ENCODE data around the gene USP17L19.
"Not testable (repeated sequence)": the region's sequence is repeated elsewhere in the genome, so short reads cannot be mapped to it uniquely, and the experiment has no call there.

Gene USP17L19

GRCh38 chr4:9253078-9253477 lies at the start of gene USP17L19:
TSS of gene USP17L19 (plus strand) at chr4:9253378. CDS start at chr4:9253378, 0 bp downstream.
- H3K27ac ChIP-seq; DNase-seq (ENCODE audit: low read depth, low spot score): not testable (repeated sequence)

GRCh38 chr4:9210357-9210756 lies 42.8 kb upstream of the USP17L19 start, which contains the start of gene USP17L10:
TSS of gene USP17L10 (plus strand) at chr4:9210657. CDS start at chr4:9210657, 0 bp downstream.
- not testable (repeated sequence) for DNase-seq (ENCODE audit: low read depth, low spot score); H3K27ac ChIP-seq

GRCh38 chr4:9214701-9215100 lies 38.5 kb upstream of the USP17L19 start:
- H3K27ac ChIP-seq; DNase-seq (ENCODE audit: low read depth, low spot score): not testable (repeated sequence)

- H3K27ac ChIP-seq; DNase-seq (ENCODE audit: low read depth, low spot score): not testable (repeated sequence)
Measured at GRCh38 chr4:9215105-9215504, 38.1 kb upstream of the USP17L19 start, which contains the start of gene USP17L11. TSS of gene USP17L11 (plus strand) at chr4:9215405. CDS start at chr4:9215405, 0 bp downstream.

- H3K27ac ChIP-seq; DNase-seq (ENCODE audit: low read depth, low spot score): not testable (repeated sequence)
Measured at GRCh38 chr4:9219852-9220251, 33.3 kb upstream of the USP17L19 start, which contains the start of gene USP17L12. TSS of gene USP17L12 (plus strand) at chr4:9220152. CDS start at chr4:9220152, 0 bp downstream.

GRCh38 chr4:9224596-9224995 lies 28.6 kb upstream of the USP17L19 start, which contains the start of gene USP17L13:
TSS of gene USP17L13 (plus strand) at chr4:9224896. CDS start at chr4:9224896, 0 bp downstream.
- not testable (repeated sequence) for DNase-seq (ENCODE audit: low read depth, low spot score); H3K27ac ChIP-seq

GRCh38 chr4:9230249-9230648 lies 22.9 kb upstream of the USP17L19 start:
- DNase-seq (ENCODE audit: low read depth, low spot score); H3K27ac ChIP-seq: not testable (repeated sequence)

GRCh38 chr4:9234085-9234484 lies 19.1 kb upstream of the USP17L19 start, which contains the start of gene USP17L15:
TSS of gene USP17L15 (plus strand) at chr4:9234385. CDS start at chr4:9234385, 0 bp downstream.
- H3K27ac ChIP-seq; DNase-seq (ENCODE audit: low read depth, low spot score): not testable (repeated sequence)

GRCh38 chr4:9238461-9238860 lies 14.7 kb upstream of the USP17L19 start:
- H3K27ac ChIP-seq; DNase-seq (ENCODE audit: low read depth, low spot score): not testable (repeated sequence)

GRCh38 chr4:9243579-9243978 lies 9.6 kb upstream of the USP17L19 start, which contains the start of gene USP17L17:
TSS of gene USP17L17 (plus strand) at chr4:9243879. CDS start at chr4:9243879, 0 bp downstream.
- DNase-seq (ENCODE audit: low read depth, low spot score); H3K27ac ChIP-seq: not testable (repeated sequence)

- not testable (repeated sequence) for H3K27ac ChIP-seq; DNase-seq (ENCODE audit: low read depth, low spot score)
Measured at GRCh38 chr4:9247953-9248680, 5.1 kb upstream of the USP17L19 start, which contains the start of gene USP17L18. TSS of gene USP17L18 (plus strand) at chr4:9248630. CDS start at chr4:9248630, 0 bp downstream.

GRCh38 chr4:9257824-9258223 lies 4.6 kb downstream of the USP17L19 start, which contains the start of gene USP17L20:
TSS of gene USP17L20 (plus strand) at chr4:9258124. CDS start at chr4:9258124, 0 bp downstream.
- H3K27ac ChIP-seq; DNase-seq (ENCODE audit: low read depth, low spot score): not testable (repeated sequence)

- not testable (repeated sequence) for DNase-seq (ENCODE audit: low read depth, low spot score); H3K27ac ChIP-seq
Measured at GRCh38 chr4:9262572-9262971, 9.4 kb downstream of the USP17L19 start, which contains the start of gene USP17L21. TSS of gene USP17L21 (plus strand) at chr4:9262872. CDS start at chr4:9262872, 0 bp downstream.

GRCh38 chr4:9267319-9267718 lies 14.1 kb downstream of the USP17L19 start, which contains the start of gene USP17L22:
TSS of gene USP17L22 (plus strand) at chr4:9267619. CDS start at chr4:9267619, 0 bp downstream.
- DNase-seq (ENCODE audit: low read depth, low spot score); H3K27ac ChIP-seq: not testable (repeated sequence)

GRCh38 chr4:9271719-9272118 lies 18.5 kb downstream of the USP17L19 start:
- DNase-seq (ENCODE audit: low read depth, low spot score) = not testable (repeated sequence)

More at GRCh38 chr4:9271719-9272118, 18.5 kb downstream of the USP17L19 start:
- H3K27ac ChIP-seq = not testable (repeated sequence)

All from epithelial cell of prostate (primary cell).